Measurements from ENCODE around the gene WDR13.

DNA sequence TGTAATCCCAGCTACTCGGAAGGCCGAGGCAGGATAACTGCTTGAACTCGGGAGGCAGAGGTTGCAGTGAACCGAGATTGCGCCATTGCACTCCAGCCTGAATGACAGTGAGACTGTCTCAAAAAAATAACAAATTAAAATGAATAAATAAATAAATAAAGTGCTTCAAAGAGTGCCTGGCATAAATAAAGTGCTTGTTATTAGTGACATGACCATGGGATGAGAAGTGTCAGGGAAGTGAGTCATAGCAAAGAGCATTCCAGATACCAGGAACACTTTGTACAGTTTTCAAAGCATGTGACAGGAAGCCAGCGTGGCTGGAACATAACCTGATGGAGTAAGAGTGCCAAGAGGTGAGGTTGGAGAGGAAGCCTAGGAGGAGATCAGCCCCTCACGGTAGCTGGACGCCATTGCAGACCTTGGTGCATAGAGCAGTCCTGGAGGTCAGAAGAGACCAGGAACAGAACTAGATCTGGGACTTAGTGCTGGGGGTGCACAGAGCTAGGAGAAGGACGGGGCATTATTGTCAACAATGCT lies 6.0 kb upstream of the WDR13 start:
- TF ChIP-seq, protein P1, sequence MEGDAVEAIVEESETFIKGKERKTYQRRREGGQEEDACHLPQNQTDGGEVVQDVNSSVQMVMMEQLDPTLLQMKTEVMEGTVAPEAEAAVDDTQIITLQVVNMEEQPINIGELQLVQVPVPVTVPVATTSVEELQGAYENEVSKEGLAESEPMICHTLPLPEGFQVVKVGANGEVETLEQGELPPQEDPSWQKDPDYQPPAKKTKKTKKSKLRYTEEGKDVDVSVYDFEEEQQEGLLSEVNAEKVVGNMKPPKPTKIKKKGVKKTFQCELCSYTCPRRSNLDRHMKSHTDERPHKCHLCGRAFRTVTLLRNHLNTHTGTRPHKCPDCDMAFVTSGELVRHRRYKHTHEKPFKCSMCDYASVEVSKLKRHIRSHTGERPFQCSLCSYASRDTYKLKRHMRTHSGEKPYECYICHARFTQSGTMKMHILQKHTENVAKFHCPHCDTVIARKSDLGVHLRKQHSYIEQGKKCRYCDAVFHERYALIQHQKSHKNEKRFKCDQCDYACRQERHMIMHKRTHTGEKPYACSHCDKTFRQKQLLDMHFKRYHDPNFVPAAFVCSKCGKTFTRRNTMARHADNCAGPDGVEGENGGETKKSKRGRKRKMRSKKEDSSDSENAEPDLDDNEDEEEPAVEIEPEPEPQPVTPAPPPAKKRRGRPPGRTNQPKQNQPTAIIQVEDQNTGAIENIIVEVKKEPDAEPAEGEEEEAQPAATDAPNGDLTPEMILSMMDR (IDR thresholded peaks at IDR 0.05): no peak
- TF ChIP-seq POLR2A (IDR thresholded peaks at IDR 0.05): no peak
